ENCODE data around the gene THNSL1. TPM values are rescaled to one million over a fixed set of nuclear protein-coding genes. Genes with fewer than 3 reads are reported as not detected.

The THNSL1 gene
- total RNA-seq, 4 donors from 2014 or later, result 5.8 to 10.1 (median 8.2) TPM

- WGBS, 2 donors, result 55 to 65% methylated on average over 2 of the region's 2 CpGs
- Histone ChIP-seq H3K27ac (no peak overlapping the region), H3K27me3 (no peaks in the 10 kb centered on the region), H3K9me3 (no peaks in the 10 kb centered on the region), H3K36me3 (no peaks in the 10 kb centered on the region), H3K4me3 (replicated peaks in 1 of 3) (no peak overlapping the region), H3K4me1 (no peaks in the 10 kb centered on the region)
- TF ChIP-seq CTCF (IDR thresholded peaks at IDR 0.05), result no peak
- DNase-seq, result no peak
- intact Hi-C loops (cut with DNase I), result no loop called here
Observed at GRCh38 chr10:25047088-25047487, 30.7 kb downstream of the THNSL1 start.

GRCh38 chr10:25047591-25048301, 31.3 kb downstream of the THNSL1 start:
- DNase-seq, result no peak
- Histone ChIP-seq H3K27ac (no peak overlapping the region), H3K9me3 (no peaks in the 10 kb centered on the region), H3K4me3 (replicated peaks in 1 of 3) (no peak overlapping the region), H3K4me1 (no peaks in the 10 kb centered on the region), H3K36me3 (no peaks in the 10 kb centered on the region), H3K27me3 (no peaks in the 10 kb centered on the region)
- TF ChIP-seq CTCF (IDR thresholded peaks at IDR 0.05) (no peak), POLR2A (IDR thresholded peaks at IDR 0.05) (no peak)
- intact Hi-C loops (cut with DNase I), result no loop called here
- 64 to 73% methylated on average over 4 of the region's 4 CpGs for WGBS, 2 donors

- Histone ChIP-seq H3K9me3 (no peaks in the 10 kb centered on the region), H3K27me3 (no peaks in the 10 kb centered on the region), H3K4me1 (no peaks in the 10 kb centered on the region), H3K36me3 (no peaks in the 10 kb centered on the region), H3K27ac (no peak overlapping the region), H3K4me3 (replicated peaks in 1 of 3) (no peak overlapping the region)
- intact Hi-C loops (cut with DNase I), result no loop called here
- WGBS, 2 donors, result 80 to 91% methylated on average over 5 of the region's 5 CpGs
- no peak for TF ChIP-seq CTCF (IDR thresholded peaks at IDR 0.05)
- no peak for TF ChIP-seq POLR2A (IDR thresholded peaks at IDR 0.05)
- peak in 1 of 2 donors; percentile 7 for DNase-seq
Observed at GRCh38 chr10:25048450-25048849, 32.0 kb downstream of the THNSL1 start.

GRCh38 chr10:25049966-25050365, 33.6 kb downstream of the THNSL1 start:
- intact Hi-C loops (cut with DNase I), result no loop called here
- Histone ChIP-seq H3K9me3 (no peaks in the 10 kb centered on the region), H3K36me3 (no peaks in the 10 kb centered on the region), H3K27ac (no peak overlapping the region), H3K27me3 (no peaks in the 10 kb centered on the region), H3K4me3 (replicated peaks in 1 of 3) (no peak overlapping the region), H3K4me1 (no peaks in the 10 kb centered on the region)
- no peak for TF ChIP-seq CTCF (IDR thresholded peaks at IDR 0.05)
- 100% methylated on average over 2 of the region's 2 CpGs for WGBS, 2 donors
- DNase-seq, result no peak

GRCh38 chr10:25050402-25050801, 34.0 kb downstream of the THNSL1 start:
- no peak for TF ChIP-seq POLR2A (IDR thresholded peaks at IDR 0.05)
- no peak for TF ChIP-seq CTCF (IDR thresholded peaks at IDR 0.05)
- intact Hi-C loops (cut with DNase I), result no loop called here
- Histone ChIP-seq H3K27ac (no peak overlapping the region), H3K9me3 (no peaks in the 10 kb centered on the region), H3K27me3 (no peaks in the 10 kb centered on the region), H3K4me1 (no peaks in the 10 kb centered on the region), H3K4me3 (replicated peaks in 1 of 3) (no peak overlapping the region), H3K36me3 (no peaks in the 10 kb centered on the region)
- DNase-seq, result no peak
- 91 to 93% methylated on average over 9 of the region's 9 CpGs for WGBS, 2 donors
